ENCODE data around the gene PDCD1. TPM values are rescaled to one million over a fixed set of nuclear protein-coding genes. Genes with fewer than 3 reads are reported as not detected.
"Not testable (repeated sequence)": the region's sequence is repeated elsewhere in the genome, so short reads cannot be mapped to it uniquely, and the experiment has no call there.

PDCD1 gene
- total RNA-seq, 1 experiment from 2014 or later, result not detected

DNA sequence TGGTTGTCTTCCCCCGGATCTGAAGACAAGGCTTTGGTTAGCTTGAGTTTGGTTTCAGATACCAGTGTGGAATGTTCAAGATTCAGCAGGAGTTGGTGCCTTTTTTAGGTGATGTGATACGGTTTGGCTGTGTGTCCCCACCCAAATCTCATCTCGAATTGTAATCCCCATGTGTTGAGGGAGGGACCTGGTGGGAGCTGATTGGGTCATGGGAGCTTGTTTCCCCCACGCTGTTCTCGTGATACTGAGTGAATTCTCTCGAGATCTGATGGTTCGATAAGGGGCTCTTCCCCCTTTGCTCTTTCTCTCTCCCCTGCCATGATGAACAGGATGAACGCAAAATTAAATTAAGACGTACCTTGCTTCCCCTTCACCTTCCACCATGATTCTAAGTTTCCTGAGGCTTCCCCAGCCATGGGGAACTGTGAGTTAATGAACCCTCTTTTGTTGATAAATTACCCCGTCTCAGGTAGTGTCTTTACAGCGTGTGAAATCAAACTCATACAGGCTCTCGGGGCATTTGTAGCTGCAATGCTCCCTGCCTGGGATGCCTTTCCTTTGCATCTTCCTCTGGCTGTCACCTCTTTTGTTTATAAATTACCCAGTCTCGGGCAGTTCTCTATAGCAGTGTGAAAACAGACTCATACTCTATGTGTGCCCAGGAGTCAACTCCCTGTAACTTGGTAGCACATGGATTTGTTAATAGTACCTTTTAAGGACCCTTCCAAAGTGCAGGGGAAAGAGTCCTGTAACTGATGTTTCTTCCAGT, 21.3 kb downstream of the PDCD1 start:
- peaks cover 20% of the 10 kb centered on the region for H3K27me3 ChIP-seq
- H3K4me3 ChIP-seq, result no peak overlapping the region

DNA sequence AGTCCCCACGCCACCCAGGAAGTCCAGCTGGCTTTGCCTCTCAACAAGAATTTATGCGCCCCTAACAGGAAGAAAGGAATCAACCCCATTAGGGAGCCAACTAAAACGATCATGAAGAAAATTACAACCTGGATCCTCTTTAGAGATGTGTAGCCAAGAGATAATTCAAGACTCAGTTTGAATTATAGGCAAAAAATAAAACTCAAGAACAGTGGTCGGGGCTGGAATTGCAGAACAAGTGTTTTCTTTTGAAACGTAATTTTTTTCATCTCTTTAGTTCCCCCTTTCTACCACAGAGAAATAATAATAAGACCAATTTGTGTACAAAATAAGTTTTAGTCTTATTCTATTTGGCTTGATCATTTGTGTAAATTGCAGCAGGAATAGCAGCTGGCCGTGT, 22.4 kb downstream of the PDCD1 start:
- no peak for DNase-seq
- Histone ChIP-seq H3K4me3 (no peak overlapping the region), H3K27me3 (peaks cover 20% of the 10 kb centered on the region), H3K36me3 (no peaks in the 10 kb centered on the region), H3K9me3 (peaks cover 2% of the 10 kb centered on the region)

More for the DNA sequence above, 21.3 kb downstream of the PDCD1 start:
- Histone ChIP-seq H3K9me3 (peaks cover 2% of the 10 kb centered on the region), H3K36me3 (no peaks in the 10 kb centered on the region)
- DNase-seq, result no peak

- H3K27me3 ChIP-seq, result peaks cover 20% of the 10 kb centered on the region
- H3K9me3 ChIP-seq, result peaks cover 2% of the 10 kb centered on the region
- no peak overlapping the region for H3K4me3 ChIP-seq
- no peaks in the 10 kb centered on the region for H3K36me3 ChIP-seq
- no peak for DNase-seq
Observed at GRCh38 chr2:241835611-241836010, 23.1 kb downstream of the PDCD1 start.

GRCh38 chr2:241834527-241835210, 24.0 kb downstream of the PDCD1 start:
- Histone ChIP-seq H3K4me3 (no peak overlapping the region), H3K27me3 (peaks cover 20% of the 10 kb centered on the region)
- DNase-seq, result no peak

GRCh38 chr2:241833756-241834526, 24.8 kb downstream of the PDCD1 start:
- H3K27me3 ChIP-seq, result peaks cover 20% of the 10 kb centered on the region
- H3K4me3 ChIP-seq, DNase-seq, H3K9me3 ChIP-seq, H3K36me3 ChIP-seq: not testable (repeated sequence)

More at GRCh38 chr2:241834527-241835210, 24.0 kb downstream of the PDCD1 start:
- Histone ChIP-seq H3K9me3 (peaks cover 2% of the 10 kb centered on the region), H3K36me3 (no peaks in the 10 kb centered on the region)

- H3K9me3 ChIP-seq, result peaks cover 5% of the 10 kb centered on the region
- no peak for DNase-seq
- no peak overlapping the region for H3K4me3 ChIP-seq
- peaks cover 18% of the 10 kb centered on the region for H3K27me3 ChIP-seq
- H3K36me3 ChIP-seq, result no peaks in the 10 kb centered on the region
Observed at GRCh38 chr2:241833101-241833663, 25.5 kb downstream of the PDCD1 start.

GRCh38 chr2:241827394-241827793, 31.3 kb downstream of the PDCD1 start:
- peaks cover 11% of the 10 kb centered on the region for H3K9me3 ChIP-seq
- no peak for DNase-seq
- H3K36me3 ChIP-seq, result no peaks in the 10 kb centered on the region
- H3K27me3 ChIP-seq, result no peaks in the 10 kb centered on the region
- no peak overlapping the region for H3K4me3 ChIP-seq

GRCh38 chr2:241823531-241824437, 34.9 kb downstream of the PDCD1 start:
- H3K4me3 ChIP-seq, H3K27me3 ChIP-seq, H3K36me3 ChIP-seq, DNase-seq: not testable (repeated sequence)
- H3K9me3 ChIP-seq, result peaks cover 11% of the 10 kb centered on the region

DNA sequence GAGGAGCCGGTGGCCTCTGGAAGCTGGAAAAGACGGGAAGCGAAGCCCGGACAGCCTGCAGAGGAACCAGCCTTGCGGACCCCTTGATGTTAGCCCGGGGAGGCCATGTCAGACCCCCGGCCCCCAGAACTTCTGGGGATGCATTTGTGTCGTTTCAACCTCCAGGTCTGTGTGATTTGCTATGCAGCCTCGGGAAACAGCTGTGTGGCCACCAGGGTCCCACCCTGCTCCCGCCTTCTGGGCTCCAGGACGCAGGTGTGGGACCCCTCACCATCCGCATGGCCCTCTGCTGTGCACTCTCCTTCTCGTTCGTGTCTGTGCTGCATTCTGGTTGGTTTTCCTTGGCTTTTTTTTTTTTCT, 36.5 kb downstream of the PDCD1 start:
- H3K36me3 ChIP-seq, result no peaks in the 10 kb centered on the region
- H3K4me3 ChIP-seq, result no peak overlapping the region
- no peaks in the 10 kb centered on the region for H3K27me3 ChIP-seq
- peaks cover 1% of the 10 kb centered on the region for H3K9me3 ChIP-seq
- no peak for DNase-seq

GRCh38 chr2:241821460-241822263, 37.0 kb downstream of the PDCD1 start:
- no peaks in the 10 kb centered on the region for H3K9me3 ChIP-seq
- no peaks in the 10 kb centered on the region for H3K27me3 ChIP-seq
- H3K4me3 ChIP-seq, result no peak overlapping the region
- H3K36me3 ChIP-seq, result no peaks in the 10 kb centered on the region
- DNase-seq, result no peak

GRCh38 chr2:241820625-241821384, 37.9 kb downstream of the PDCD1 start:
- Histone ChIP-seq H3K27me3 (no peaks in the 10 kb centered on the region), H3K9me3 (no peaks in the 10 kb centered on the region), H3K4me3 (no peak overlapping the region), H3K36me3 (no peaks in the 10 kb centered on the region)
- no peak for DNase-seq

GRCh38 chr2:241819947-241820624, 38.6 kb downstream of the PDCD1 start:
- H3K27me3 ChIP-seq, H3K36me3 ChIP-seq, H3K4me3 ChIP-seq, DNase-seq, H3K9me3 ChIP-seq: not testable (repeated sequence)

GRCh38 chr2:241818943-241819270, 39.8 kb downstream of the PDCD1 start:
- Histone ChIP-seq H3K27me3 (no peaks in the 10 kb centered on the region), H3K9me3 (no peaks in the 10 kb centered on the region), H3K4me3 (no peak overlapping the region), H3K36me3 (no peaks in the 10 kb centered on the region)
- DNase-seq, result no peak

- DNase-seq, result no peak
- Histone ChIP-seq H3K27me3 (no peaks in the 10 kb centered on the region), H3K4me3 (no peak overlapping the region), H3K9me3 (no peaks in the 10 kb centered on the region), H3K36me3 (no peaks in the 10 kb centered on the region)
Observed at GRCh38 chr2:241818229-241818942, 40.3 kb downstream of the PDCD1 start.
